Endothelial cell of umbilical vein (primary cell): Measurements from ENCODE around the gene DHRS12. TPM values are rescaled to one million over a fixed set of nuclear protein-coding genes. Genes with fewer than 3 reads are reported as not detected.

ENCODE experiments used
- BruUV-seq: library from RNA; stranded (reverse); fragments of 400-500 nt; replicated peaks from 2 replicates; lab custom pipeline; 2021; lab: Mats Ljungman, UMichigan
- CTCF ChIA-PET: fragments of 300-600, 350-600 bp; sonication (Branson Sonifier 250); formaldehyde crosslinking; loops from one replicate; lab custom pipeline; 2021; ENCODE audit warnings: antibody characterized with exemption, inconsistent platforms; lab: Charles Lee
- POLR2A ChIA-PET: fragments of 300-600, 350-600 bp; sonication (Branson Sonifier 250); formaldehyde crosslinking; loops from one replicate; lab custom pipeline; 2021; ENCODE audit warnings: antibody characterized with exemption, inconsistent platforms; lab: Charles Lee
- DNase-seq: peaks from one replicate; pipeline ENCODE4 v3.0.0-alpha.2; 2011; ENCODE audit warnings: low read depth, low spot score
- FAIRE-seq: peaks from 2 replicates; lab custom pipeline; 2011; peaks lifted over from hg19 to GRCh38; lab: Jason Lieb, UNC
- H2AFZ ChIP-seq: 2 replicates; pipeline ENCODE4 v1.6.0; 2012; ENCODE audit warnings: low read depth, low read length, control low read depth, inconsistent platforms
- H3K27ac ChIP-seq: 2 replicates; pipeline ENCODE4 v1.5.1; 2011; ENCODE audit warnings: low read depth, mild to moderate bottlenecking, control low read depth, low read length, moderate library complexity; ENCODE audit not compliant: insufficient read depth
- H3K27me3 ChIP-seq, 2 experiments: 2 replicates each; pipeline versions ENCODE4 v1.6.0 to v1.6.1; 2011; ENCODE audit warnings: low read length in 2 of 2, mixed read lengths in 1 of 2; ENCODE audit not compliant: control insufficient read depth in 2 of 2, insufficient read depth in 2 of 2
- H3K36me3 ChIP-seq, 2 experiments: 2 replicates in 1 of 2; 3 replicates in 1 of 2; pipeline ENCODE4 v1.5.1; 2011; ENCODE audit warnings: low read length in 2 of 2, mild to moderate bottlenecking in 1 of 2, moderate library complexity in 1 of 2; ENCODE audit not compliant: control insufficient read depth in 2 of 2, insufficient read depth in 2 of 2; ENCODE audit errors: extremely low read depth in 1 of 2
- H3K4me1 ChIP-seq: 3 replicates; pipeline ENCODE4 v1.5.1; 2011; ENCODE audit warnings: mild to moderate bottlenecking, low read length; ENCODE audit not compliant: control insufficient read depth, insufficient read depth; ENCODE audit errors: extremely low read depth
- H3K4me2 ChIP-seq: 2 replicates; pipeline ENCODE4 v1.6.1; 2011; ENCODE audit warnings: low read length, control low read depth, mixed read lengths; ENCODE audit not compliant: insufficient read depth
- H3K4me3 ChIP-seq, 3 experiments: fragments of 200-600 bp in 1 of 3; sonication (generic), shearing (Covaris generic) in 1 of 3; replicated peaks in 1 of 3; 2 replicates each; pipeline ENCODE4 v1.5.1; 2011 to 2016; ENCODE audit warnings: control low read depth in 3 of 3, low read length in 3 of 3, mild to moderate bottlenecking in 2 of 3, inconsistent platforms in 1 of 3, low read depth in 1 of 3, moderate library complexity in 1 of 3; ENCODE audit not compliant: insufficient read depth in 1 of 3
- H3K79me2 ChIP-seq: 2 replicates; pipeline ENCODE4 v1.6.0; 2012; ENCODE audit warnings: low read length, inconsistent platforms; ENCODE audit not compliant: control insufficient read depth, insufficient read depth
- H3K9ac ChIP-seq: replicated peaks from 2 replicates; pipeline ENCODE3; 2011; ENCODE audit warnings: low read length, control low read depth; ENCODE audit not compliant: insufficient read depth; ENCODE audit errors: extremely low read depth
- H3K9me1 ChIP-seq: replicated peaks from 3 replicates; pipeline ENCODE4 v1.6.0; 2011; ENCODE audit warnings: mild to moderate bottlenecking, low read length; ENCODE audit not compliant: control insufficient read depth, insufficient read depth; ENCODE audit errors: extremely low read depth
- H3K9me3 ChIP-seq: replicated peaks from 2 replicates; pipeline ENCODE4 v1.5.1; 2012; ENCODE audit warnings: low read length, inconsistent platforms; ENCODE audit not compliant: control insufficient read depth, insufficient read depth
- H4K20me1 ChIP-seq: replicated peaks from 2 replicates; pipeline ENCODE3; 2011; ENCODE audit warnings: mild to moderate bottlenecking, low read length; ENCODE audit not compliant: control insufficient read depth, insufficient read depth; ENCODE audit errors: extremely low read depth
- EZH2 ChIP-seq: IDR thresholded peaks from 2 replicates; pipeline ENCODE4 v1.6.1; 2012; ENCODE audit warnings: borderline replicate concordance, low read depth, mild to moderate bottlenecking, moderate library complexity, low read length, inconsistent platforms; ENCODE audit not compliant: severe bottlenecking
- FOS ChIP-seq: IDR thresholded peaks from 2 replicates; pipeline ENCODE4 v1.6.1; 2011; ENCODE audit warnings: mild to moderate bottlenecking, low read length, moderate library complexity, borderline replicate concordance; ENCODE audit not compliant: insufficient read depth
- GATA2 ChIP-seq: IDR thresholded peaks from 2 replicates; pipeline ENCODE4 v1.7.0; 2011; ENCODE audit warnings: low read depth, mild to moderate bottlenecking, moderate library complexity, mixed read lengths, low read length; ENCODE audit not compliant: insufficient read length, insufficient read depth
- JUN ChIP-seq: IDR thresholded peaks from 2 replicates; pipeline ENCODE4 v1.6.1; 2011; ENCODE audit warnings: borderline replicate concordance, low read depth; ENCODE audit not compliant: insufficient read length, insufficient read depth
- MYC ChIP-seq: IDR thresholded peaks from one replicate; pipeline ENCODE4 v1.6.1; 2011; ENCODE audit warnings: mild to moderate bottlenecking, low read depth, low read length
- POLR2A ChIP-seq: IDR thresholded peaks from 2 replicates; pipeline ENCODE4 v1.6.1; 2012; ENCODE audit warnings: low read depth, mild to moderate bottlenecking, control low read depth, low read length
- POLR2AphosphoS5 ChIP-seq: IDR thresholded peaks from 2 replicates; pipeline ENCODE4 v1.6.1; 2012; ENCODE audit warnings: low read depth, mild to moderate bottlenecking, control low read depth, low read length, moderate library complexity; ENCODE audit not compliant: insufficient read depth
- dilution Hi-C: fragments of 300-500 bp; cut with MboI; formaldehyde crosslinking; loops from one replicate; pipeline ENCODE4 v1.15.0; 2019; ENCODE audit warnings: low sequenced_read_pairs; ENCODE audit not compliant: extremely low pct_ligation_motif_present
- intact Hi-C: fragments of 100-400 bp; cut with micrococcal nuclease; formaldehyde crosslinking; loops from one replicate; pipeline ENCODE4 v1.10.0; 2022
- polyA plus RNA-seq, 4 experiments: library from polyadenylated mRNA; depleted of rRNA in 3 of 4; stranded (reverse) in 3 of 4; unstranded in 1 of 4; fragments of >200 nt; gene quantifications; 2 replicates each; pipeline versions ENCODE4 v1.2.1 to v1.2.3, GENCODE V29; 2011 to 2012; ENCODE audit warnings: missing spikeins in 1 of 4
- total RNA-seq: library from RNA; stranded (reverse); gene quantifications from 2 replicates; pipeline ENCODE4 v1.2.3, GENCODE V29; 2021
- TF ChIP-seq, protein P1 (sequence below), 2 donors: IDR thresholded peaks; 1 replicate in 1 of 2; 2 replicates in 1 of 2; pipeline ENCODE4 v1.5.1; 2011; ENCODE audit warnings: low read length in 2 of 2, mild to moderate bottlenecking in 2 of 2, moderate library complexity in 2 of 2, control low read depth in 1 of 2, inconsistent platforms in 1 of 2, low read depth in 1 of 2; ENCODE audit not compliant: insufficient read depth in 1 of 2; ENCODE audit errors: extremely low read depth in 1 of 2
- TF ChIP-seq, protein P2 (sequence below): IDR thresholded peaks from 2 replicates; pipeline ENCODE4 v1.6.1; 2011; ENCODE audit not compliant: insufficient read depth, insufficient read length

The DHRS12 gene
- total and polyA plus RNA-seq, 2 donors (not counting 3 experiments of a cell fraction or from before 2014, with no cell fraction given) = 8.9 to 9.1 TPM

DNA sequence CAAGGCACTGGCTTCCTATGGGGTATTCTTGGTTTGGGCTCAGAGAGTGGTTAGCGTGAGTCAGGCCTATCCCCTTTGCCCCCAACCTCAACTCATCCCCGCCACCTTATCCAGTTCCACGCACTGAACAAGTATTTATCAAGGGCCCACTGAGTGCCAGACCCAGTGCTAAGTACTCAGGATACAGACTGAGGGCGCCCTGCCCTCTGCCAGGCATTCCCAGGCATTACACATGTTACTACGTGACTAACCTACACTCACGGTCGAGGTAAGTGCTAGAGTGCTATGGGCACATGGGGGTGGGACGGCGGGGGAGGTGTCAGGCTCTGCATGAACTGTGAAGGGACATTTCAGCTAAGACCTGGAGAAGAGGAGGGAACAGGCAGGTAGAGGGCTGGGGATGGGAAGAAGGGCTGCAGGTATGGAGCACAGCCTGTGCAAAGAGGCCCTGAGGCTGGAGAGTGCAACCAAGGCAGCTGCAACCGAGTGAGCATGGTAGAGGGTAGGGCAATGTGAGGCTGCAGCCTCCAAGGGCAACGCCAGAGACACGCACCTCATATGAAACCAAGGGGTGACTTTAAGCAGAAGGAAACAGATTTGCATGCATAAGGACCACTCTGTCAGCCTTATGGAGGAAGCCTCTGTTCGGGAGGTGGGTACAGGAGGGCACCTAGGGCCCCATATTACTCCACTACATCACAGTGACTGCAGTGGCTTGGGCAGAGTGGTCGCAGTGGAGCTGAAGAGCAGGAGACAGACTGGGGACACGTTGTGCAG, 22.5 kb downstream of the DHRS12 start:
- ChIA-PET POLR2A (interaction anchor here (1.0 kb wide), 1 partner anchor 328 kb away, joined by 3 read pairs; no protein-coding TSS in a partner anchor), CTCF (interaction anchor here (0.6 to 1.7 kb wide), 15 partner anchors 9 to 348 kb away, joined by 3 to 12 read pairs (median 4); no protein-coding TSS in a partner anchor)
- no peaks in the 10 kb centered on the region for H3K36me3 ChIP-seq
- no peaks in the 10 kb centered on the region for H3K79me2 ChIP-seq
- H4K20me1 ChIP-seq = no peaks in the 10 kb centered on the region
- DNase-seq = peak; percentile 39
- dilution Hi-C loops (no loop called here), intact Hi-C loops (no loop called here)
- no TSS peak for BruUV-seq
- no peak overlapping the region for H2AFZ ChIP-seq
- H3K4me1 ChIP-seq = no peaks in the 10 kb centered on the region
- no peak overlapping the region for H3K4me2 ChIP-seq
- H3K9ac ChIP-seq = no peak overlapping the region
- no peaks in the 10 kb centered on the region for H3K9me3 ChIP-seq
- no peak overlapping the region for H3K4me3 ChIP-seq
- no peaks in the 10 kb centered on the region for H3K9me1 ChIP-seq
- H3K27ac ChIP-seq = no peak overlapping the region
- no peaks in the 10 kb centered on the region for H3K27me3 ChIP-seq
- FAIRE-seq = no peak
- TF ChIP-seq FOS (no peak), JUN (no peak)
- TF ChIP-seq, protein P1, sequence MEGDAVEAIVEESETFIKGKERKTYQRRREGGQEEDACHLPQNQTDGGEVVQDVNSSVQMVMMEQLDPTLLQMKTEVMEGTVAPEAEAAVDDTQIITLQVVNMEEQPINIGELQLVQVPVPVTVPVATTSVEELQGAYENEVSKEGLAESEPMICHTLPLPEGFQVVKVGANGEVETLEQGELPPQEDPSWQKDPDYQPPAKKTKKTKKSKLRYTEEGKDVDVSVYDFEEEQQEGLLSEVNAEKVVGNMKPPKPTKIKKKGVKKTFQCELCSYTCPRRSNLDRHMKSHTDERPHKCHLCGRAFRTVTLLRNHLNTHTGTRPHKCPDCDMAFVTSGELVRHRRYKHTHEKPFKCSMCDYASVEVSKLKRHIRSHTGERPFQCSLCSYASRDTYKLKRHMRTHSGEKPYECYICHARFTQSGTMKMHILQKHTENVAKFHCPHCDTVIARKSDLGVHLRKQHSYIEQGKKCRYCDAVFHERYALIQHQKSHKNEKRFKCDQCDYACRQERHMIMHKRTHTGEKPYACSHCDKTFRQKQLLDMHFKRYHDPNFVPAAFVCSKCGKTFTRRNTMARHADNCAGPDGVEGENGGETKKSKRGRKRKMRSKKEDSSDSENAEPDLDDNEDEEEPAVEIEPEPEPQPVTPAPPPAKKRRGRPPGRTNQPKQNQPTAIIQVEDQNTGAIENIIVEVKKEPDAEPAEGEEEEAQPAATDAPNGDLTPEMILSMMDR (IDR thresholded peaks at IDR 0.05; ENCODE audit: extremely low read depth in 1 of 2, insufficient read depth in 1 of 2, low read depth in 1 of 2, low read length in 2 of 2) = peak; percentile 14 to 36

DNA sequence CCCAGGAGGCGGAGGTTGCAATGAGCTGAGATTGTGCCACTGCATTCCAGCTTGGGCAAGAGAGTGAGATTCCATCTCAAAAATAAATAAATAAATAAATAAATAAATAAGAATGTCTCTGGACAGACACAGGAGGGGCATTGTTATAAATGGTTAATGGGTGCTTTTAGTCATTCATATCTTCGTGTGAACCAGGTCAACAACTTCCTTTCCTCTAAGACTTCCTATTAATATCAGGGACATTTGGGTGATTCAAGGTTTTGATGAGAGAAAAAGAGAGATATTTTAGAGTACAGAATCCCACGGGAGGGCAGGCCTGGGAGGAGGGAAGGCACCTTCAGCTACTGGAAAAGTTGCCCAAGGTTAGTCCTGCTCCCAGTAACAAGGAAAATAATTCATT, 23.9 kb downstream of the DHRS12 start:
- TF ChIP-seq POLR2AphosphoS5 (no peak), GATA2 (no peak), EZH2 (no peak), FOS (no peak), POLR2A (no peak), JUN (no peak), MYC (no peak)
- TF ChIP-seq, protein P2, sequence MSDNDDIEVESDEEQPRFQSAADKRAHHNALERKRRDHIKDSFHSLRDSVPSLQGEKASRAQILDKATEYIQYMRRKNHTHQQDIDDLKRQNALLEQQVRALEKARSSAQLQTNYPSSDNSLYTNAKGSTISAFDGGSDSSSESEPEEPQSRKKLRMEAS = no peak
- TF ChIP-seq, protein P1 (IDR thresholded peaks at IDR 0.05; ENCODE audit: extremely low read depth in 1 of 2, insufficient read depth in 1 of 2, low read depth in 1 of 2, low read length in 2 of 2) = no peak
- no peaks in the 10 kb centered on the region for H3K9me1 ChIP-seq
- DNase-seq = no peak
- CTCF ChIA-PET = interaction anchor here (0.9 to 1.6 kb wide), 3 partner anchors 16 to 193 kb away, joined by 3 to 8 read pairs (median 3); no protein-coding TSS in a partner anchor
- POLR2A ChIA-PET = no interaction called here
- H2AFZ ChIP-seq = no peak overlapping the region
- no TSS peak for BruUV-seq
- no peak overlapping the region for H3K4me3 ChIP-seq
- no peaks in the 10 kb centered on the region for H3K36me3 ChIP-seq
- no peaks in the 10 kb centered on the region for H4K20me1 ChIP-seq
- H3K4me1 ChIP-seq = no peaks in the 10 kb centered on the region
- no peaks in the 10 kb centered on the region for H3K9me3 ChIP-seq
- no peak overlapping the region for H3K4me2 ChIP-seq
- H3K27ac ChIP-seq = no peak overlapping the region
- no peak for FAIRE-seq
- intact Hi-C loops = no loop called here
- dilution Hi-C loops = no loop called here
- H3K79me2 ChIP-seq = no peaks in the 10 kb centered on the region
- H3K9ac ChIP-seq = no peak overlapping the region
- no peaks in the 10 kb centered on the region for H3K27me3 ChIP-seq
